ENCODE measurements around the gene NKAPD1. TPM values are rescaled to one million over a fixed set of nuclear protein-coding genes. Genes with fewer than 3 reads are reported as not detected.

NKAPD1 gene
- total RNA-seq, 2 experiments from 2014 or later, result 20.6 to 22.5 TPM

DNA sequence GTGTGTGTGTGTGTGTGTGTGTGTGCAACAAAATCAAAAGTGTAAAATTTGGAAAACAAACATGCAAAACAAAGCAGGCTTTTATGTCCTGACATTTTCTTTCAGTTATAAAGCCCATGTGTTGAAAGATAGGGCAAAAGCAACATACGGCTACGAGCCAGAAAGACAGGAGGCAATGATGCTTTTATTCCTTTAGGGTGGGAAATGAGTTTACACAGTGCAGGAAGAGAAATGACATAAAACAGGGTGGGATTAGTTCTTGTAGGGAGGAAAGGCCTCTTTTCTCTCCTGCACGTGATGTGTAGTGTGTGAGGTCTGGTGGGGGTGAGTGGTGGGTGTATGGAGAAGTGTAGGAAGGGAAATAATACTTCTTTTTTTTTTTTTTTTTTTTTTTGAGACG is 60.4 kb downstream of the NKAPD1 start:
- H3K4me3 Mint-ChIP-seq, result no peak overlapping the region
- H3K4me1 Mint-ChIP-seq, result peaks cover 11% of the 10 kb centered on the region
- H3K27ac Mint-ChIP-seq, result no peak overlapping the region
- H3K9me3 Mint-ChIP-seq (ENCODE audit: low read depth), result no peaks in the 10 kb centered on the region
- DNase-seq (no peak), ATAC-seq (no peak)
- no peaks in the 10 kb centered on the region for H3K27me3 Mint-ChIP-seq
- no peaks in the 10 kb centered on the region for H3K36me3 Mint-ChIP-seq
- CTCF ChIA-PET, result no interaction called here

Other genes starting within 250 kb of the NKAPD1 start
- gene ALG9, start 202.7 kb upstream of the NKAPD1 start, total RNA-seq, result 10 to 100 TPM; 23.2 to 27.3 TPM
- 1 to 10 TPM; 4.7 to 7.1 TPM for gene FDXACB1, start 195.1 kb upstream of the NKAPD1 start, total RNA-seq
- gene CFAP68, start 194.8 kb upstream of the NKAPD1 start, total RNA-seq, result 10 to 100 TPM; 16.4 to 20.4 TPM
- not detected for gene CRYAB, start 162.5 kb upstream of the NKAPD1 start, total RNA-seq
- not detected for gene HSPB2, start 161.6 kb upstream of the NKAPD1 start, total RNA-seq
- not detected for gene C11orf52, start 155.4 kb upstream of the NKAPD1 start, total RNA-seq
- 10 to 100 TPM in 1 of 2 experiments, 1 to 10 TPM in 1; 9.0 to 10.3 TPM for gene DIXDC1, start 137.0 kb upstream of the NKAPD1 start, total RNA-seq
- gene DLAT, start 48.9 kb upstream of the NKAPD1 start, total RNA-seq, result 10 to 100 TPM; 34.7 to 43.6 TPM
- under 1 TPM in 1 of 2 experiments, not detected in 1; 0.49 TPM for gene PIH1D2, start 282 bp upstream of the NKAPD1 start, total RNA-seq
- 10 to 100 TPM; 44.2 to 59.8 TPM for gene TIMM8B, start 12.5 kb downstream of the NKAPD1 start, total RNA-seq
- 10 to 100 TPM; 71.8 to 93.5 TPM for gene SDHD, start 12.6 kb downstream of the NKAPD1 start, total RNA-seq
- gene IL18, start 89.8 kb downstream of the NKAPD1 start, total RNA-seq, result under 1 TPM in 1 of 2 experiments, not detected in 1; 0.33 TPM
- not detected for gene TEX12, start 93.1 kb downstream of the NKAPD1 start, total RNA-seq
- gene BCO2, start 101.2 kb downstream of the NKAPD1 start, total RNA-seq, result 1 to 10 TPM; 1.3 to 2.3 TPM
- gene PTS, start 152.1 kb downstream of the NKAPD1 start, total RNA-seq, result 10 to 100 TPM; 18.0 to 18.9 TPM
- not detected for gene PLET1, start 186.6 kb downstream of the NKAPD1 start, total RNA-seq